Breast epithelium (tissue), 4 donors: Measurements from ENCODE around the gene GNG12. TPM values are rescaled to one million over a fixed set of nuclear protein-coding genes. Genes with fewer than 3 reads are reported as not detected.

Experiments
- DNase-seq, 2 donors: peaks; one replicate each; pipeline ENCODE4 v3.0.0-alpha.2; 2019; ENCODE audit warnings: low spot score in 2 of 2
- H3K27ac ChIP-seq, 2 donors: fragments of 200-600 bp; sonication (generic) in 1 of 2; one replicate each; pipeline ENCODE4 v1.5.1; 2016 to 2019; ENCODE audit warnings: mild to moderate bottlenecking in 1 of 2
- H3K27me3 ChIP-seq, 2 donors: fragments of 200-600 bp; sonication (generic) in 1 of 2; one replicate each; pipeline versions ENCODE4 v1.5.1 to v1.6.0; 2017 to 2019; ENCODE audit warnings: control low read depth in 1 of 2, mild to moderate bottlenecking in 1 of 2
- H3K36me3 ChIP-seq: fragments of 200-600 bp; one replicate; pipeline ENCODE4 v1.5.1; 2019
- H3K4me1 ChIP-seq, 2 donors: fragments of 200-600 bp; sonication (generic); one replicate each; pipeline ENCODE4 v1.5.1; 2016 to 2019; ENCODE audit warnings: control low read depth in 1 of 2
- H3K4me3 ChIP-seq, 3 donors: fragments of 200-600 bp; sonication (generic); 1 replicate in 2 of 3; 2 replicates in 1 of 3; pipeline ENCODE4 v1.5.1; 2016 to 2019; ENCODE audit warnings: mild to moderate bottlenecking in 3 of 3, moderate library complexity in 2 of 3
- H3K9me3 ChIP-seq, 2 donors: fragments of 200-600 bp; sonication (generic) in 1 of 2; one replicate each; pipeline ENCODE4 v1.5.1; 2016 to 2019; ENCODE audit warnings: control low read depth in 1 of 2
- CTCF ChIP-seq, 3 donors: fragments of 450-650 bp; IDR thresholded peaks; one replicate each; pipeline ENCODE4 v1.5.1; 2016 to 2017; ENCODE audit warnings: antibody characterized with exemption in 3 of 3, mild to moderate bottlenecking in 3 of 3, moderate library complexity in 3 of 3
- POLR2A ChIP-seq: fragments of 450-650 bp; IDR thresholded peaks from one replicate; pipeline ENCODE4 v1.6.1; 2016; ENCODE audit warnings: antibody characterized with exemption, mild to moderate bottlenecking, moderate library complexity
- POLR2AphosphoS5 ChIP-seq, 3 donors: sonication (generic); formaldehyde crosslinking; IDR thresholded peaks; one replicate each; pipeline ENCODE4 v1.6.1; 2017; ENCODE audit warnings: antibody characterized with exemption in 3 of 3
- intact Hi-C: fragments of 100-400 bp; cut with DNase I; formaldehyde crosslinking; loops from one replicate; pipeline ENCODE4 v1.15.1; 2023; ENCODE audit warnings: low total_unique reads
- total RNA-seq, 3 donors: library from RNA; depleted of rRNA; stranded (reverse); fragments of >200 nt; gene quantifications; one replicate each; pipeline ENCODE4 v1.1.0, GENCODE V29; 2016

The GNG12 gene
- total RNA-seq, 3 donors from 2014 or later, result 82.1 to 100 (median 87.5) TPM

GRCh38 chr1:67711158-67711854, 122.0 kb downstream of the GNG12 start:
- no peak overlapping the region for H3K27ac ChIP-seq
- no peak for TF ChIP-seq CTCF (IDR thresholded peaks at IDR 0.05)
- no peak for TF ChIP-seq POLR2A
- TF ChIP-seq POLR2AphosphoS5 (IDR thresholded peaks at IDR 0.05), result no peak
- DNase-seq, result no peak
- no peaks in the 10 kb centered on the region for H3K9me3 ChIP-seq
- no peaks in the 10 kb centered on the region for H3K27me3 ChIP-seq
- no peaks in the 10 kb centered on the region for H3K36me3 ChIP-seq
- H3K4me3 ChIP-seq, result no peak overlapping the region
- intact Hi-C loops, result no loop called here
- no peaks in the 10 kb centered on the region for H3K4me1 ChIP-seq

GRCh38 chr1:67710417-67710816, 122.8 kb downstream of the GNG12 start:
- H3K4me3 ChIP-seq, result no peak overlapping the region
- H3K27ac ChIP-seq, result no peak overlapping the region
- no peak for TF ChIP-seq CTCF (IDR thresholded peaks at IDR 0.05)
- TF ChIP-seq POLR2A, result no peak
- TF ChIP-seq POLR2AphosphoS5 (IDR thresholded peaks at IDR 0.05), result no peak
- no peaks in the 10 kb centered on the region for H3K36me3 ChIP-seq
- DNase-seq, result no peak
- intact Hi-C loops, result no loop called here
- H3K4me1 ChIP-seq, result no peaks in the 10 kb centered on the region
- H3K27me3 ChIP-seq, result no peaks in the 10 kb centered on the region
- H3K9me3 ChIP-seq, result no peaks in the 10 kb centered on the region

DNA sequence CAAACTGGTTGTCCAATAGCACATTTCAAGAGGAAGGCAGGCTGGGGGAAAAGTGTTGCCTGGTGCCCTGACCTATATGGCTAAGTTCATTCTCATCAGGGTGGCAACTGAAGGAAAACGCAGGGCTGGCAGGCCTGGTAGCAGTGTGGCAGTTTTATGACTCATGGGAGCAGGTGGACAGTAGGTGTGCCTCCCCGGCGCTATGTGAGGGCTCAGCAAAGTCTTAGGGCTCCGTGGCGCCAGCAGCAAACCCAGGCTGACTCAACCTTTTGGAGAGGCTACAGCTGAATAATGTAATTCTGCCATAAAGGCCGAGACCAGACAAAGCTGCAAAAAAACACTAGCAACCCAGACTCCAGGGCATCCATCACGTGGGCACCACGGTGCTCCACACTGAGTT, 124.7 kb downstream of the GNG12 start:
- Histone ChIP-seq H3K4me3 (no peak overlapping the region), H3K27me3 (no peaks in the 10 kb centered on the region), H3K27ac (no peak overlapping the region), H3K4me1 (no peaks in the 10 kb centered on the region), H3K9me3 (no peaks in the 10 kb centered on the region), H3K36me3 (no peaks in the 10 kb centered on the region)
- intact Hi-C loops, result no loop called here
- DNase-seq, result no peak
- TF ChIP-seq POLR2A (no peak), POLR2AphosphoS5 (IDR thresholded peaks at IDR 0.05) (no peak), CTCF (IDR thresholded peaks at IDR 0.05) (no peak)

DNA sequence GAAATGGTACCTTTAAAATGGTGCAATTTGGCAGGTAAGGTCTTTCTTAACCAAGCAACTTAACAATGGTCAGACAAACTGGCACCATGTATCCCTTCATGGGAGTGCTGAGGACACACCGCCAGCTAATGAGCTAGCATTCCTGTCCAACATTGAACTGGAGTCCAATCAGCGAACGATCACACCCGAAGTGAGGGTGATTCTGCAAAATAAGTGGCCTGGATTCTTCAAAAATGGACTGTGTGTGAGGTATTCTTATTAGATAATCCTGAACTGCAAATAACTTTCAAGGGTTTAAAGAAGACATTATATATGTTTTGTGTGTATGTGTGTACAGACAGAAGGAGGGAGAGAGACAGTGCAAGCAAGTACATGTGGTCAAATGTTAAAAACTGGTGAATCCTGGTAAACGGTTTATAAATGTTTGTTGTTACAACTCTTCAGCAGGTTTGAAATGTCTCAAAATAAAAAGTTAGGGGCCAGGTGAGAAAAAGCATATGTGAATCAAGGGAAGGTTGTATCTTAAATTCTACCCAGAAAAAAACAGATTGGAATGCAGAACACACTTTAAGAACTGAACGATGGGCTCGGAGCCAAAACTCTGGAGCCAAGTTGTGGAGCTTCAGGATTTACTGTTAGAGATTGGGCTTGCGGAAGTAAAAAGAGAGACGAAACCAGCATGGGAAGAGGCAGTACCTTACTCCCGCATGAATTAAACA, 127.4 kb downstream of the GNG12 start:
- peak overlapping the region in 1 of 2 donors; percentile 50 for H3K27ac ChIP-seq
- no peak for DNase-seq
- intact Hi-C loops, result no loop called here

More for the DNA sequence above, 127.4 kb downstream of the GNG12 start:
- no peak overlapping the region for H3K4me3 ChIP-seq
- no peaks in the 10 kb centered on the region for H3K9me3 ChIP-seq
- no peaks in the 10 kb centered on the region for H3K36me3 ChIP-seq
- TF ChIP-seq CTCF (IDR thresholded peaks at IDR 0.05) (no peak), POLR2AphosphoS5 (IDR thresholded peaks at IDR 0.05) (no peak), POLR2A (no peak)
- H3K4me1 ChIP-seq, result no peaks in the 10 kb centered on the region
- H3K27me3 ChIP-seq, result no peaks in the 10 kb centered on the region
